T-helper 2 cell treated with Interferon-gamma antibody and Interleukin-4, amounts not matched to agents 5 μg/mL and 100 μg/mL, for 36 hours (primary cell): ENCODE results near the gene NDUFB4.
"Not testable (repeated sequence)": the region's sequence is repeated elsewhere in the genome, so short reads cannot be mapped to it uniquely, and the experiment has no call there.

Experiments used
- DNase-seq: peaks from one replicate; pipeline ENCODE4 v3.0.0; 2021; ENCODE audit warnings: low spot score
- H3K27ac Mint-ChIP-seq: one replicate; pipeline ENCODE4 v1.8.0; 2021; ENCODE audit warnings: mild to moderate bottlenecking, mixed read lengths
- H3K27me3 Mint-ChIP-seq: one replicate; pipeline ENCODE4 v1.8.0; 2021; ENCODE audit warnings: low read depth, mixed read lengths
- H3K36me3 Mint-ChIP-seq: one replicate; pipeline ENCODE4 v1.8.0; 2021; ENCODE audit warnings: low read depth, mixed read lengths
- H3K4me1 Mint-ChIP-seq: one replicate; pipeline ENCODE4 v1.8.0; 2021; ENCODE audit warnings: low read depth, mixed read lengths
- H3K4me3 Mint-ChIP-seq: one replicate; pipeline ENCODE4 v1.8.0; 2022; ENCODE audit warnings: mild to moderate bottlenecking, moderate library complexity, mixed read lengths
- H3K9me3 Mint-ChIP-seq: one replicate; pipeline ENCODE4 v1.8.0; 2021; ENCODE audit warnings: mixed read lengths

The NDUFB4 gene

DNA sequence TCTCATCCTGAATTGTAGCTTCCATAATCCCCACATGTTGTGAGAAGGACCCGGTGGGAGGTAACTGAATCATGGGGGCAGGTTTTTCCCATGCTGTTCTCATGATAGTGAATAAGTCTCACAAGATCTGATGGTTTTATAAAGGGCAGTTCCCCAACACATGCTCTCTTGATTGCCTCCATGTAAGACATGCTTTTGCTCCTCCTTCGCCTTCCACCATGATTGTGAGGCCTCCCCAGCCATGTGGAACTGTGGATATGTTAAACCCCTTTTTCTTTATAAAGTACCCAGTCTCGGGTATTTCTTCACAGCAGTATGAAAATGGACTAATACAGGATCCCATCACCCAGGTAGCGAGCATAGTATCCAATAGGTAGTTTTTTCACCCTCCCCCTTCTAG is 42.7 kb downstream of the NDUFB4 start:
- DNase-seq, H3K4me3 Mint-ChIP-seq, H3K27ac Mint-ChIP-seq, H3K27me3 Mint-ChIP-seq, H3K4me1 Mint-ChIP-seq, H3K9me3 Mint-ChIP-seq, H3K36me3 Mint-ChIP-seq: not testable (repeated sequence)

- peaks cover 1% of the 10 kb centered on the region for H3K4me1 Mint-ChIP-seq
- no peaks in the 10 kb centered on the region for H3K36me3 Mint-ChIP-seq
- H3K27me3 Mint-ChIP-seq, result no peaks in the 10 kb centered on the region
- no peaks in the 10 kb centered on the region for H3K9me3 Mint-ChIP-seq
- DNase-seq, result no peak
- no peak overlapping the region for H3K27ac Mint-ChIP-seq
- no peak overlapping the region for H3K4me3 Mint-ChIP-seq
Observed at GRCh38 chr3:120640231-120640630, 44.1 kb downstream of the NDUFB4 start.

- H3K9me3 Mint-ChIP-seq, result no peaks in the 10 kb centered on the region
- peaks cover 1% of the 10 kb centered on the region for H3K4me1 Mint-ChIP-seq
- H3K4me3 Mint-ChIP-seq, result no peak overlapping the region
- no peak overlapping the region for H3K27ac Mint-ChIP-seq
- DNase-seq, result no peak
- H3K36me3 Mint-ChIP-seq, result no peaks in the 10 kb centered on the region
- H3K27me3 Mint-ChIP-seq, result no peaks in the 10 kb centered on the region
Observed at GRCh38 chr3:120641696-120642246, 45.6 kb downstream of the NDUFB4 start.

- Mint-ChIP-seq H3K4me1 (peaks cover 1% of the 10 kb centered on the region), H3K9me3 (no peaks in the 10 kb centered on the region), H3K36me3 (no peaks in the 10 kb centered on the region), H3K27ac (no peak overlapping the region), H3K4me3 (no peak overlapping the region), H3K27me3 (no peaks in the 10 kb centered on the region)
- no peak for DNase-seq
Observed at GRCh38 chr3:120642368-120642948, 46.3 kb downstream of the NDUFB4 start.

GRCh38 chr3:120645083-120645845 is 49.1 kb downstream of the NDUFB4 start:
- no peaks in the 10 kb centered on the region for H3K9me3 Mint-ChIP-seq

GRCh38 chr3:120646771-120647432 is 50.8 kb downstream of the NDUFB4 start:
- no peaks in the 10 kb centered on the region for H3K4me1 Mint-ChIP-seq
- no peaks in the 10 kb centered on the region for H3K9me3 Mint-ChIP-seq
- H3K4me3 Mint-ChIP-seq, result no peak overlapping the region
- no peak overlapping the region for H3K27ac Mint-ChIP-seq
- H3K27me3 Mint-ChIP-seq, result no peaks in the 10 kb centered on the region
- no peaks in the 10 kb centered on the region for H3K36me3 Mint-ChIP-seq
- no peak for DNase-seq

More at GRCh38 chr3:120645083-120645845, 49.1 kb downstream of the NDUFB4 start:
- H3K27ac Mint-ChIP-seq, result no peak overlapping the region
- H3K36me3 Mint-ChIP-seq, result no peaks in the 10 kb centered on the region
- DNase-seq, result no peak
- H3K4me3 Mint-ChIP-seq, result no peak overlapping the region
- no peaks in the 10 kb centered on the region for H3K27me3 Mint-ChIP-seq
- no peaks in the 10 kb centered on the region for H3K4me1 Mint-ChIP-seq

GRCh38 chr3:120648290-120648689 is 52.2 kb downstream of the NDUFB4 start:
- no peaks in the 10 kb centered on the region for H3K4me1 Mint-ChIP-seq
- no peaks in the 10 kb centered on the region for H3K9me3 Mint-ChIP-seq
- no peak overlapping the region for H3K27ac Mint-ChIP-seq
- H3K4me3 Mint-ChIP-seq, result no peak overlapping the region
- DNase-seq, result no peak
- no peaks in the 10 kb centered on the region for H3K36me3 Mint-ChIP-seq
- no peaks in the 10 kb centered on the region for H3K27me3 Mint-ChIP-seq

DNA sequence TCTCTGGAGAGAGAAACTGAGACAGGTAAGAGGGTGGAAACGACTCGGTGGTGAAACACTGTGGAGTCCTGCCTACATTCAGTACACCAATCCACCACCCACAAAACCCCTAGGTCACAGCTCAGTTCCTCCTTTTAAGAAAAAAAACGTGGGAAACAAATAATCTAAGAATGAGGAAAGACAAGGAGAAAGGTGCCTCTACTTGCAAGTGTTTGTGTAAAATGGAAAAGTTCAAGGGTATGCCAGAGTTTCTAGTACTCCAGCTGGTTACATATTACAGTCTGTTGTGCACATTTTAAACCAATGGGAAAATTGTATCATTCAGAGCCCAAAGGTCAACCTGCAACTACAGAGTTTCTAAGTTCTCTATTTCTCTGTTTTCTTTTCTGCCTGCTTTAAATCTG is 53.7 kb downstream of the NDUFB4 start:
- no peaks in the 10 kb centered on the region for H3K4me1 Mint-ChIP-seq
- DNase-seq, result no peak
- no peaks in the 10 kb centered on the region for H3K27me3 Mint-ChIP-seq
- no peak overlapping the region for H3K27ac Mint-ChIP-seq
- no peak overlapping the region for H3K4me3 Mint-ChIP-seq
- H3K36me3 Mint-ChIP-seq, result no peaks in the 10 kb centered on the region
- H3K9me3 Mint-ChIP-seq, result no peaks in the 10 kb centered on the region

DNA sequence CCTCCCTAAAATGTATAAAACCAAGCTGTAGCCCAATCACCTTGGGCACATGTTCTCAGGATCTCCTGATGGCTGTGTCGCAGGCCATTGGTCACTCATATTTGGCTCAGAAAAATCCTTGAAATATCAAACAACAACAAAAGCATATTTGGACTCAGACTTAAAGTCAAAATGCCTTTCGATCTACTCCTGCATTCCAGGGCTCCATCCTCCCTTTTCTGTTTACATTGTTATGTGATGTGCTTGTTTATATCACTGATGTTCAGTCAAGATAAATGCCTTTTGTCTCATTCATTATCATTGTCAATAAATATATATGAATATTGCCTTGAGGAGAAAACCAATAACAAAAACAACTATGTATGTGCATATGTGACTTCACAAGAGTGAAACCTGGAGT is 54.2 kb downstream of the NDUFB4 start:
- DNase-seq, result no peak
- H3K27me3 Mint-ChIP-seq, result no peaks in the 10 kb centered on the region
- no peak overlapping the region for H3K27ac Mint-ChIP-seq
- H3K4me3 Mint-ChIP-seq, result no peak overlapping the region
- H3K36me3 Mint-ChIP-seq, result no peaks in the 10 kb centered on the region
- no peaks in the 10 kb centered on the region for H3K4me1 Mint-ChIP-seq
- no peaks in the 10 kb centered on the region for H3K9me3 Mint-ChIP-seq
